Breast epithelium (tissue), 4 donors: Measurements from ENCODE around the gene MSX1. TPM values are rescaled to one million over a fixed set of nuclear protein-coding genes. Genes with fewer than 3 reads are reported as not detected.
"Not testable (repeated sequence)": the region's sequence is repeated elsewhere in the genome, so short reads cannot be mapped to it uniquely, and the experiment has no call there.

Source experiments
- DNase-seq, 2 donors: peaks; one replicate each; pipeline ENCODE4 v3.0.0-alpha.2; 2019; ENCODE audit warnings: low spot score in 2 of 2
- H3K27ac ChIP-seq, 2 donors: fragments of 200-600 bp; sonication (generic) in 1 of 2; one replicate each; pipeline ENCODE4 v1.5.1; 2016 to 2019; ENCODE audit warnings: mild to moderate bottlenecking in 1 of 2
- H3K27me3 ChIP-seq, 2 donors: fragments of 200-600 bp; sonication (generic) in 1 of 2; one replicate each; pipeline versions ENCODE4 v1.5.1 to v1.6.0; 2017 to 2019; ENCODE audit warnings: control low read depth in 1 of 2, mild to moderate bottlenecking in 1 of 2
- H3K36me3 ChIP-seq: fragments of 200-600 bp; one replicate; pipeline ENCODE4 v1.5.1; 2019
- H3K4me1 ChIP-seq, 2 donors: fragments of 200-600 bp; sonication (generic); one replicate each; pipeline ENCODE4 v1.5.1; 2016 to 2019; ENCODE audit warnings: control low read depth in 1 of 2
- H3K4me3 ChIP-seq, 3 donors: fragments of 200-600 bp; sonication (generic); 1 replicate in 2 of 3; 2 replicates in 1 of 3; pipeline ENCODE4 v1.5.1; 2016 to 2019; ENCODE audit warnings: mild to moderate bottlenecking in 3 of 3, moderate library complexity in 2 of 3
- H3K9me3 ChIP-seq, 2 donors: fragments of 200-600 bp; sonication (generic) in 1 of 2; one replicate each; pipeline ENCODE4 v1.5.1; 2016 to 2019; ENCODE audit warnings: control low read depth in 1 of 2
- POLR2A ChIP-seq: fragments of 450-650 bp; IDR thresholded peaks from one replicate; pipeline ENCODE4 v1.6.1; 2016; ENCODE audit warnings: antibody characterized with exemption, mild to moderate bottlenecking, moderate library complexity
- POLR2AphosphoS5 ChIP-seq, 3 donors: sonication (generic); formaldehyde crosslinking; IDR thresholded peaks; one replicate each; pipeline ENCODE4 v1.6.1; 2017; ENCODE audit warnings: antibody characterized with exemption in 3 of 3
- intact Hi-C: fragments of 100-400 bp; cut with DNase I; formaldehyde crosslinking; loops from one replicate; pipeline ENCODE4 v1.15.1; 2023; ENCODE audit warnings: low total_unique reads
- total RNA-seq, 3 donors: library from RNA; depleted of rRNA; stranded (reverse); fragments of >200 nt; gene quantifications; one replicate each; pipeline ENCODE4 v1.1.0, GENCODE V29; 2016
- TF ChIP-seq, protein P1 (sequence below), 3 donors: fragments of 450-650 bp; IDR thresholded peaks; one replicate each; pipeline ENCODE4 v1.5.1; 2016 to 2017; ENCODE audit warnings: antibody characterized with exemption in 3 of 3, mild to moderate bottlenecking in 3 of 3, moderate library complexity in 3 of 3

Gene MSX1
- total RNA-seq, 3 donors from 2014 or later = 5.4 to 17.9 (median 8.5) TPM

DNA sequence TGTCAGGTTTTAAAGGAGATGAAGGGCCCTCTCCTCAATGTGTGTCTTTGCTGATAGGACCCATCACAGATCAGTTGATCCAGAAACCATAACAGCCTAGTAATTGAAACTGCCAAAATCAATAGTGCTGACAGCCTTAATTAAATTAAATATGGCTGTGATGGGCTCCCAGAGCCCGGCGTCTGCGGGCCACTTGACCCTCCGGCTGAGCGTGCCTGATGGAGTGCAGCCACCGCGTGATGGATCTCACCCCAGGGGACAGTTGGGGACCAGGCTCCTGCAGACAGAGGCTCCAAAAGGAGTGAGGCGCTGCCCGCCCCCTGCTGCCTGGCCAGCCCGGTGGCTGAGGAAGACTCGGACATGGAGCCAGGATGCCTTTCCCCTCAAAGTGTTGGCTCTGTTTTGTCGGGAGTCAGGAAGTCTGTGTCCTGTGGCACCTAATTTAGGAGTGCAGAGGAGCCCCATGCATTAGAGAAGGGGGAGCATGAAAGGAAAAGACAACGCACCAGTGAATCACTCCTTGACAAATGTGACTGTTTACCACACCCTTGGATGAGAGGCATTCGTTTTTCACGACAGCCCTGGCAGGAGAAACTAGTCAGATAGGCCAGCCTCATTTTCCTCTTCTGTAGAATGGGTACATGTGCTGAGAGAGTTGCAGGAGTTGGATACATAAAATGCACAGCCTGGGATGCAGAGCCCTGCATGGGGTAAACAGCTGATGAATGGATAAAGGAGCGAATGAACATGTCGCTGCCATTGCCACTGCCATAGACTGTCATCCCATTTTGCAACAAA lies 40.9 kb upstream of the MSX1 start:
- no peaks in the 10 kb centered on the region for H3K36me3 ChIP-seq
- TF ChIP-seq, protein P1, sequence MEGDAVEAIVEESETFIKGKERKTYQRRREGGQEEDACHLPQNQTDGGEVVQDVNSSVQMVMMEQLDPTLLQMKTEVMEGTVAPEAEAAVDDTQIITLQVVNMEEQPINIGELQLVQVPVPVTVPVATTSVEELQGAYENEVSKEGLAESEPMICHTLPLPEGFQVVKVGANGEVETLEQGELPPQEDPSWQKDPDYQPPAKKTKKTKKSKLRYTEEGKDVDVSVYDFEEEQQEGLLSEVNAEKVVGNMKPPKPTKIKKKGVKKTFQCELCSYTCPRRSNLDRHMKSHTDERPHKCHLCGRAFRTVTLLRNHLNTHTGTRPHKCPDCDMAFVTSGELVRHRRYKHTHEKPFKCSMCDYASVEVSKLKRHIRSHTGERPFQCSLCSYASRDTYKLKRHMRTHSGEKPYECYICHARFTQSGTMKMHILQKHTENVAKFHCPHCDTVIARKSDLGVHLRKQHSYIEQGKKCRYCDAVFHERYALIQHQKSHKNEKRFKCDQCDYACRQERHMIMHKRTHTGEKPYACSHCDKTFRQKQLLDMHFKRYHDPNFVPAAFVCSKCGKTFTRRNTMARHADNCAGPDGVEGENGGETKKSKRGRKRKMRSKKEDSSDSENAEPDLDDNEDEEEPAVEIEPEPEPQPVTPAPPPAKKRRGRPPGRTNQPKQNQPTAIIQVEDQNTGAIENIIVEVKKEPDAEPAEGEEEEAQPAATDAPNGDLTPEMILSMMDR (IDR thresholded peaks at IDR 0.05) = no peak
- TF ChIP-seq POLR2AphosphoS5 (IDR thresholded peaks at IDR 0.05) (no peak), POLR2A (no peak)
- H3K27ac ChIP-seq = no peak overlapping the region
- intact Hi-C loops = no loop called here
- no peaks in the 10 kb centered on the region for H3K27me3 ChIP-seq
- peaks cover 13 to 29% of the 10 kb centered on the region in 2 donors for H3K9me3 ChIP-seq
- no peak for DNase-seq
- H3K4me1 ChIP-seq = no peaks in the 10 kb centered on the region
- no peak overlapping the region for H3K4me3 ChIP-seq

DNA sequence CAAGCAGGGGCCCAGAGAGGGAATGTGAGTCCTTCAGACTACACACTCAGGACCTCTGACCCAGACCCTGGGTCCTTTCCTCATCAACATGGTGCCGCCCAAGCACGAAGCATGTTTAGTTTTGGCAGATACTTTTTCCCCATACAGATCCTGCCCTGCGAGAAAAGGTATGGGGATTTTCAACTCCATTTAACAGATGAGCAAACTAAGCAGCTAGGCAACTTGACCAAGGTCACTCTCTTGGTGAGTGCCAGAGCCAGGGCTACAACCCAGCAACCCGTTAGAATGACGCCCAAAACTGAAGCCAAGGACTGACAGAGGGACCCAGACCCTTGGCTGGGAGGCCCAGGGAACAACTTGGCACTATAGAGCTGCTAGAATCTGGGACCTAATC lies 40.3 kb upstream of the MSX1 start:
- TF ChIP-seq POLR2A (no peak), POLR2AphosphoS5 (IDR thresholded peaks at IDR 0.05) (no peak)
- TF ChIP-seq, protein P1 (IDR thresholded peaks at IDR 0.05) = no peak
- H3K9me3 ChIP-seq = peaks cover 13 to 29% of the 10 kb centered on the region in 2 donors

DNA sequence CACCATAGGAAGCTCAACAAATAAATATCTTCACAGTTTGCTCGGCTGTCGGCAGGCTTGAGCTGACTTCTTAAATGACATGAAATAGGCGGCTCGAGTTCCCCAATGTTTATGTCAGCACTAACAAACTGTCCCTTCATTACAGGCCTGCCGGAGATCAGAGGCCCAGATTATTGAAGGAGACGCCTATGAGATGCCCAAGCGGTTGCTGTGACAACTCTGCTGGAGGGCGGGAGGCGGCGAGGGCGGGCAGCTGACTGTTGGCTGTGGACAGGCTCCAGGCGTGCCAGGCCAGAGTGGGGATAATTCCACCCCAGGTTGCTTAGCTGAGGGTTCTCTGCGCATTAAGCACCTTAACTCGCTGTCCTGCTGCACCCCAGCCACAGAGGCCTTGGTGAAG lies 39.2 kb upstream of the MSX1 start:
- Histone ChIP-seq H3K36me3 (no peaks in the 10 kb centered on the region), H3K27ac (no peak overlapping the region), H3K27me3 (no peaks in the 10 kb centered on the region), H3K9me3 (peaks cover 13 to 29% of the 10 kb centered on the region in 2 donors), H3K4me1 (no peaks in the 10 kb centered on the region), H3K4me3 (no peak overlapping the region)
- TF ChIP-seq POLR2AphosphoS5 (IDR thresholded peaks at IDR 0.05) = no peak
- no peak for TF ChIP-seq POLR2A
- TF ChIP-seq, protein P1 (IDR thresholded peaks at IDR 0.05) = no peak
- intact Hi-C loops = no loop called here
- DNase-seq = peak in 1 of 2 donors; percentile 58

More for the DNA sequence above, 40.3 kb upstream of the MSX1 start:
- DNase-seq = no peak
- Histone ChIP-seq H3K27me3 (no peaks in the 10 kb centered on the region), H3K36me3 (no peaks in the 10 kb centered on the region), H3K4me1 (no peaks in the 10 kb centered on the region), H3K27ac (no peak overlapping the region), H3K4me3 (no peak overlapping the region)
- intact Hi-C loops = no loop called here

DNA sequence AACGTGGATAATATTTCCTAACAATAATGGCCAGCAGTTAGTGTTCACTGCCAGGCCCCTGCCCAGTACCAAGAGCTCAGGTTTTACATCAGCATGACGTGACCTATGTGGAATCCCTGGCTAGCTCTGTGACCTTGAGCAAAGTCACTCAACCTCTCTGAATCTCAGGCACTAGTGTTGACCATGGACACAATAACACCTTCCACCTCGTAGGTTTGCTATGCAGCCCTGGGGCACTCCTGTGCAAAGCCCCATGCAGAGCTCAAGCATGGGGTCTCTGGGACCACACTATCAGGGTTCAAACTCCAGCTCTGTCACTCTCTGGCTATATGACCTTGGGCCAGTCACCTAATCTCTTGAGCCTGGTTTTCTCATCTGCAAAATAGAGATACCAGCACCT lies 38.7 kb upstream of the MSX1 start:
- Histone ChIP-seq H3K27me3 (no peaks in the 10 kb centered on the region), H3K36me3 (no peaks in the 10 kb centered on the region), H3K4me3 (no peak overlapping the region), H3K27ac (no peak overlapping the region), H3K4me1 (no peaks in the 10 kb centered on the region), H3K9me3 (peaks cover 13 to 29% of the 10 kb centered on the region in 2 donors)
- intact Hi-C loops = no loop called here
- TF ChIP-seq, protein P1 (IDR thresholded peaks at IDR 0.05) = no peak
- TF ChIP-seq POLR2A (no peak), POLR2AphosphoS5 (IDR thresholded peaks at IDR 0.05) (no peak)
- no peak for DNase-seq

DNA sequence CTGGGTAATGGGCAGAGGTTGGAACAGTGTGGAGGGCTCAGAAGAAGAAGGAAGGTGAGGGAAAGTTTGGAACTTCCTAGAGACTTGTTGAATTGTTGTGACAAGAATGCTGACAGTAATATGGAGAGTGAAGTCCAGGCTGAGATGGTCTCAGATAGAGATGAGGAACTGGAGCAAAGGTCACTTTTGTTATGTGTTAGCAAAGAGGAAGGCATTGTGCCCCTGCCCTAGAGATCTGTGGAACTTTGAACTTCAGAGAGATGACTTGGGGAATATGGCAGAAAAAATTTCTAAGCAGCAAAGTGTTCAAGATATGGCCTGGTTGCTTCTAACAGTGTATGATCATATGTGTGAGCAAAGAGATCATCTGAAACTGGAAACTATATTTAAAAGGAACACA lies 37.9 kb upstream of the MSX1 start:
- intact Hi-C loops = no loop called here
- TF ChIP-seq POLR2A (no peak), POLR2AphosphoS5 (IDR thresholded peaks at IDR 0.05) (no peak)
- TF ChIP-seq, protein P1 (IDR thresholded peaks at IDR 0.05) = no peak
- H3K4me3 ChIP-seq = no peak overlapping the region
- H3K9me3 ChIP-seq = peaks cover 13 to 27% of the 10 kb centered on the region in 2 donors
- no peaks in the 10 kb centered on the region for H3K36me3 ChIP-seq
- H3K27me3 ChIP-seq = no peaks in the 10 kb centered on the region
- no peak overlapping the region for H3K27ac ChIP-seq
- no peaks in the 10 kb centered on the region for H3K4me1 ChIP-seq
- DNase-seq = no peak

DNA sequence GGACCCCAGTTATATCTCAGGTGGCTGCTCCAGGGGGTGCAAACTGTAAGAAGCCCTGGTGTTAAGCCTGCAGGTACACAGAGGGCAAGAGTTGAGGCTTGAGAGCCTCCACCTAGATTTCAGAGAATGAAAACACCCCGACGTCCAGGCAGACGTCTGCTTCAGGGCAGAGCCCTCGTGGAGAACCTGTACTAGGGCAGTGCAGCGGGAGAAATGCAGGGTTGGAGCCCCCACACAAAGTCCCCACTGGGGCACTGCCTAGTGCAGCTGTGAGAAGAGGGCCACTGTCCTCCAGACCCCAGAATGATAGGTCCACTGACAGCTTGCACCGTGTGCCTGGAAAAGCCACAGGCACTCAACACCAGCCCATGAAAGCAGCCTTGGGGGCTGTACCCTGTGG lies 37.2 kb upstream of the MSX1 start:
- H3K27ac ChIP-seq, DNase-seq, H3K4me1 ChIP-seq, H3K36me3 ChIP-seq, intact Hi-C loops, H3K4me3 ChIP-seq, H3K27me3 ChIP-seq: not testable (repeated sequence)
- peaks cover 11 to 20% of the 10 kb centered on the region in 2 donors for H3K9me3 ChIP-seq
